DOHH2 (cell line): ENCODE results near the gene AGBL1.

Source experiments
- H3F3A ChIP-seq: fragments of 200-600 bp; sonication (generic), shearing (Covaris generic); 2 replicates; pipeline ENCODE4 v1.6.0; 2016; ENCODE audit warnings: antibody characterized with exemption, mild to moderate bottlenecking; ENCODE audit not compliant: control insufficient read depth, insufficient read depth
- H3K27ac ChIP-seq: fragments of 200-600 bp; sonication (generic); 2 replicates; pipeline ENCODE4 v1.5.1; 2014; ENCODE audit warnings: low read depth, mild to moderate bottlenecking, low read length, moderate library complexity
- H3K27me3 ChIP-seq: fragments of 200-600 bp; sonication (generic); 2 replicates; pipeline ENCODE4 v1.6.1; 2014; ENCODE audit warnings: mild to moderate bottlenecking, low read length, mixed read lengths; ENCODE audit not compliant: control insufficient read depth
- H3K36me3 ChIP-seq: fragments of 200-600 bp; sonication (generic); 2 replicates; pipeline ENCODE4 v1.6.1; 2014; ENCODE audit warnings: mild to moderate bottlenecking, low read length, moderate library complexity, mixed read lengths; ENCODE audit not compliant: control insufficient read depth
- H3K4me1 ChIP-seq: fragments of 200-600 bp; sonication (generic); 2 replicates; pipeline ENCODE4 v1.6.1; 2014; ENCODE audit warnings: mild to moderate bottlenecking, low read length, mixed read lengths; ENCODE audit not compliant: control insufficient read depth
- H3K4me2 ChIP-seq: fragments of 200-600 bp; sonication (generic); 2 replicates; pipeline ENCODE4 v1.6.0; 2014; ENCODE audit warnings: mild to moderate bottlenecking, low read length, moderate library complexity
- H3K4me3 ChIP-seq: fragments of 200-600 bp; sonication (generic); 2 replicates; pipeline ENCODE4 v1.5.1; 2014; ENCODE audit warnings: mild to moderate bottlenecking, low read length, mixed read lengths
- H3K79me2 ChIP-seq: fragments of 200-600 bp; sonication (generic); 2 replicates; pipeline ENCODE4 v1.6.1; 2014; ENCODE audit warnings: mild to moderate bottlenecking, low read length, mixed read lengths; ENCODE audit not compliant: control insufficient read depth
- H3K9me2 ChIP-seq: fragments of 200-600 bp; sonication (generic); replicated peaks from 2 replicates; pipeline ENCODE4 v1.6.1; 2014; ENCODE audit warnings: mild to moderate bottlenecking, low read length, mixed read lengths; ENCODE audit not compliant: control insufficient read depth
- H3K9me3 ChIP-seq: fragments of 200-600 bp; sonication (generic); 2 replicates; pipeline ENCODE4 v1.6.1; 2014; ENCODE audit warnings: antibody characterized with exemption, low read length, mixed read lengths; ENCODE audit not compliant: control insufficient read depth, insufficient read depth
- H4K20me1 ChIP-seq: fragments of 200-600 bp; sonication (generic); 2 replicates; pipeline ENCODE4 v1.6.0; 2014; ENCODE audit warnings: low read depth, mild to moderate bottlenecking, antibody characterized with exemption, low read length, moderate library complexity; ENCODE audit not compliant: control insufficient read depth, insufficient read depth
- EZH2phosphoT487 ChIP-seq: fragments of 200-600 bp; sonication (generic); IDR thresholded peaks from 2 replicates; pipeline ENCODE4 v1.6.1; 2017; ENCODE audit warnings: borderline replicate concordance, mild to moderate bottlenecking, antibody characterized with exemption, low read length, moderate library complexity, mixed read lengths
- TF ChIP-seq, protein P1 (sequence below): fragments of 200-600 bp; sonication (generic); IDR thresholded peaks from one replicate; pipeline ENCODE4 v1.5.1; 2014; ENCODE audit warnings: antibody characterized with exemption, mild to moderate bottlenecking, low read depth, low read length; ENCODE audit not compliant: poor library complexity, severe bottlenecking

AGBL1 gene

DNA sequence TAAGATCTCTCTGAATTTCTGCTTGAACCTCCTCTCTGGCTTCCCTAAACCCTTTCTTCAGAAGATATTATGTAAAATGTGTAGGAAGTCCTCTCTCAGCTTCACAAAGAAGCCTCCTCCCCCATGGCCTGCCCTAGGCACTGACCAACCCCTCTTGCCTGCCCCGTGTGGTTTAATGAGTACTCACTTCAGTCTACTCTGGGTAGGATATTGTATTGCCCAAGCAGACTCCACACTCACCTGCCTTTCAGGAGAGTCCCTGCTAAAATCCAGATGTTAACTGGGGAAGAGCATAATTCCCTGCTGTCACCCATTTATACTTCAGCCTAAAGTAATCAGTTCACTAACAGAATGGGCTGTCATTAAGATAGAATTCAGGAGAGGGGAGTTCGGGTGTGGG lies 2.6 kb upstream of the AGBL1 start:
- Histone ChIP-seq H3K36me3 (no peaks in the 10 kb centered on the region), H3K4me2 (no peak overlapping the region), H3F3A (no peaks in the 10 kb centered on the region), H3K27me3 (no peaks in the 10 kb centered on the region), H4K20me1 (no peaks in the 10 kb centered on the region), H3K27ac (no peak overlapping the region), H3K79me2 (no peaks in the 10 kb centered on the region), H3K4me1 (no peaks in the 10 kb centered on the region), H3K9me2 (no peaks in the 10 kb centered on the region), H3K9me3 (no peaks in the 10 kb centered on the region), H3K4me3 (no peak overlapping the region)
- no peak for TF ChIP-seq EZH2phosphoT487
- TF ChIP-seq, protein P1, sequence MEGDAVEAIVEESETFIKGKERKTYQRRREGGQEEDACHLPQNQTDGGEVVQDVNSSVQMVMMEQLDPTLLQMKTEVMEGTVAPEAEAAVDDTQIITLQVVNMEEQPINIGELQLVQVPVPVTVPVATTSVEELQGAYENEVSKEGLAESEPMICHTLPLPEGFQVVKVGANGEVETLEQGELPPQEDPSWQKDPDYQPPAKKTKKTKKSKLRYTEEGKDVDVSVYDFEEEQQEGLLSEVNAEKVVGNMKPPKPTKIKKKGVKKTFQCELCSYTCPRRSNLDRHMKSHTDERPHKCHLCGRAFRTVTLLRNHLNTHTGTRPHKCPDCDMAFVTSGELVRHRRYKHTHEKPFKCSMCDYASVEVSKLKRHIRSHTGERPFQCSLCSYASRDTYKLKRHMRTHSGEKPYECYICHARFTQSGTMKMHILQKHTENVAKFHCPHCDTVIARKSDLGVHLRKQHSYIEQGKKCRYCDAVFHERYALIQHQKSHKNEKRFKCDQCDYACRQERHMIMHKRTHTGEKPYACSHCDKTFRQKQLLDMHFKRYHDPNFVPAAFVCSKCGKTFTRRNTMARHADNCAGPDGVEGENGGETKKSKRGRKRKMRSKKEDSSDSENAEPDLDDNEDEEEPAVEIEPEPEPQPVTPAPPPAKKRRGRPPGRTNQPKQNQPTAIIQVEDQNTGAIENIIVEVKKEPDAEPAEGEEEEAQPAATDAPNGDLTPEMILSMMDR, result no peak

DNA sequence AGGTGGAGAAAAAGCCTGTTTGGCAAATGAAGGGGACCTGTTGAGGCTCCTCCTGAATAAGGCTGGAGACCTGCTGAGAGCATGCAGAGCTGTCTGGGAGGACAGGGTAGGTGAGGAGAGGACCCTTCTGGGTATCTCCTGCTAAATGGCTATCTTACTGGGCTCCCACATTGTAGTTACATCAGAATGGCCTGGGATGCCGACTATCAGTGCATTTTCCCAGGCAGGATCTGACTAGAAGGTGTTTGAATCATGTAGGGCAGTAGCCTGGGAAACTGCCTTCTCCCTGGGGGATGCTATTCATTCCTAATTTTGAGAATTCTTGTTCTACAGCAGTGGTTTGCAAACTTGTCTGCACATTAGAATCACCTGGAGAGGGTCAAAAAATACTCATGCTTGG lies 631 bp downstream of the AGBL1 start:
- H3K9me2 ChIP-seq, result no peaks in the 10 kb centered on the region
- H3K79me2 ChIP-seq, result no peaks in the 10 kb centered on the region
- TF ChIP-seq, protein P1, result no peak
- no peak for TF ChIP-seq EZH2phosphoT487
- no peaks in the 10 kb centered on the region for H3K36me3 ChIP-seq
- H3K27me3 ChIP-seq, result no peaks in the 10 kb centered on the region
- no peaks in the 10 kb centered on the region for H3F3A ChIP-seq
- no peak overlapping the region for H3K4me3 ChIP-seq
- H3K4me1 ChIP-seq, result no peaks in the 10 kb centered on the region
- no peak overlapping the region for H3K4me2 ChIP-seq
- no peaks in the 10 kb centered on the region for H3K9me3 ChIP-seq
- H4K20me1 ChIP-seq, result no peaks in the 10 kb centered on the region
- H3K27ac ChIP-seq, result no peak overlapping the region

DNA sequence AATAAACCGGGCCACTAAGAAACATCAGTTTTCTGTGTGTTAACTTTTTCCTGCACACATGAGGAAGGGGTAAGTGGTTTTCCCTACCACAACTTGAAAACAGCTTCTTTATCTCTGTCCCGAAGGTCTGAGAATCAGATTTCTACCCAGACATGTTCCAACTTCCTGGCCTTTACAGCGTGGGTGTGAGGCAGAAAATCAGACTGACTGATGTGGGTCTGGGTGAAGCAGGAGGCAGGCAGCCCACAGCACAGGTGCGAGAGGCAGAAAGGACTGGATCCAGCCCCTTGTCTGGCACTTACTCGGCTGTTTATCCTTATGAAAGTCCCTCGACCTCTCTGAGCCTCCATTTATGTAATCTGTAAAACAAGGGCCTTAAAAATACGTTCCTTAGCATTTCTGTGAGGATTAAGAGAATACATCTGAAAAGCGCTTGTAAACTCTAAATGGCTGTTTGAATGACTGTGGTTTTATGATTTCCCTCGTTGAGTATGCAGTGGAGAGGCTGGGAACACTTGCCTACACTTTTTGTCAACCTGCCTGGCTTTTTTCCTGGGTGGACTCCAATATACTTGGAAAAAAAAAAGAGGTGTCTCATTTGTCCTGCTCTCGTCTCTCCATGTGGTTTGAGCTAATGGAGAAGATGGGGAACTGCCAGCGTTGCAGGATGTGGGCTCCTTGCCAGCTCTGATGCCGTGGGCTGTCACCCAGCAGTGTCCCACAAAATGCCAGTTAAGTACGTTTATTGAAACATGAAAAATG lies 3.1 kb downstream of the AGBL1 start:
- H4K20me1 ChIP-seq, result no peaks in the 10 kb centered on the region
- no peaks in the 10 kb centered on the region for H3K27me3 ChIP-seq
- no peaks in the 10 kb centered on the region for H3K79me2 ChIP-seq
- H3K27ac ChIP-seq, result no peak overlapping the region
- H3K36me3 ChIP-seq, result no peaks in the 10 kb centered on the region
- no peaks in the 10 kb centered on the region for H3F3A ChIP-seq
- H3K4me2 ChIP-seq, result no peak overlapping the region
- no peak for TF ChIP-seq EZH2phosphoT487
- TF ChIP-seq, protein P1, result no peak
- no peaks in the 10 kb centered on the region for H3K9me3 ChIP-seq
- H3K4me1 ChIP-seq, result no peaks in the 10 kb centered on the region
- no peak overlapping the region for H3K4me3 ChIP-seq
- H3K9me2 ChIP-seq, result no peaks in the 10 kb centered on the region
